Right lobe of liver (tissue), 6 donors: Measurements from ENCODE around the gene DST. TPM values are rescaled to one million over a fixed set of nuclear protein-coding genes. Genes with fewer than 3 reads are reported as not detected.
A peak's percentile ranks its signal among the peaks of the same experiment; 100 is the strongest.
"Not testable (repeated sequence)": the region's sequence is repeated elsewhere in the genome, so short reads cannot be mapped to it uniquely, and the experiment has no call there.

Source experiments
- ATAC-seq, 4 donors: fragments of 200-7000 bp; cut with Tn5 transposase; one replicate each; pipeline ENCODE4 v1.9.1; 2020; ENCODE audit warnings: mild to moderate bottlenecking in 4 of 4, moderate library complexity in 4 of 4
- DNase-seq, 3 donors: peaks; one replicate each; pipeline ENCODE4 v3.0.0-alpha.2; 2020
- H3K27ac ChIP-seq, 3 donors: fragments of 200-600 bp; one replicate each; pipeline ENCODE4 v1.8.0; 2022
- H3K27me3 ChIP-seq, 2 donors: fragments of 200-600 bp; one replicate each; pipeline ENCODE4 v1.8.0; 2022
- H3K36me3 ChIP-seq, 4 donors: fragments of 200-600 bp; sonication (generic) in 1 of 4; one replicate each; pipeline versions ENCODE4 v1.5.1 to v1.8.0; 2017 to 2022; ENCODE audit warnings: control low read depth in 1 of 4
- H3K4me1 ChIP-seq, 4 donors: fragments of 200-600 bp; sonication (generic) in 1 of 4; one replicate each; pipeline versions ENCODE4 v1.5.1 to v1.8.0; 2017 to 2022; ENCODE audit warnings: control low read depth in 1 of 4
- H3K4me3 ChIP-seq, 3 donors: fragments of 200-600 bp; one replicate each; pipeline ENCODE4 v1.8.0; 2022
- H3K9me3 ChIP-seq, 4 donors: fragments of 200-600 bp; sonication (generic) in 1 of 4; one replicate each; pipeline versions ENCODE4 v1.5.1 to v1.8.0; 2017 to 2022; ENCODE audit warnings: control low read depth in 1 of 4
- CTCF ChIP-seq, 4 donors: fragments of 200-600 bp in 3 of 4; fragments of 450-650 bp in 1 of 4; IDR thresholded peaks; one replicate each; pipeline versions ENCODE4 v1.5.1 to v1.8.0; 2016 to 2022; ENCODE audit warnings: antibody characterized with exemption in 4 of 4, mild to moderate bottlenecking in 2 of 4
- POLR2A ChIP-seq: fragments of 450-650 bp; IDR thresholded peaks from one replicate; pipeline ENCODE4 v1.6.1; 2017; ENCODE audit warnings: antibody characterized with exemption, mild to moderate bottlenecking
- WGBS: methylation state at CpG from one replicate; pipeline ENCODE4 v1.1.6; 2018; ENCODE audit warnings: low coverage, low lambda C conversion rate; ENCODE audit not compliant: insufficient coverage; ENCODE audit errors: missing lambda C conversion rate; 5-methylcytosine and 5-hydroxymethylcytosine counted together
- intact Hi-C, 2 donors: fragments of 100-400 bp; cut with DNase I; formaldehyde crosslinking; loops; one replicate each; pipeline versions ENCODE4 v1.11.2 to v1.14.1; 2022
- total RNA-seq, 6 experiments: library from RNA; depleted of rRNA in 2 of 6; stranded (reverse); fragments of >200 nt in 2 of 6; fragmentation: NEBNext Ultra II Directional in 3 of 6; extraction: Animal tissue kit (Norgen Biotek cat#: 25700) in 3 of 6; gene quantifications; one replicate each; pipeline versions ENCODE4 v1.1.0 to v1.2.4, GENCODE V29; 2016 to 2023
- donor health status: DM: no; HTN: yes; CAD: no.
- donor health status: DM: no; HTN: no; CAD: no.
- donor health status: DM: no; HTN: no; CAD: no.
- donor health status: DM: no; HTN: yes; CAD: no.
- donor health status: DM: no; HTN: yes; CAD: no.

DST gene
- total RNA-seq, 6 experiments from 2014 or later, result 92.1 to 207 (median 156) TPM

GRCh38 chr6:56663344-56663743 lies 20.7 kb upstream of the DST start:
- peak in 1 of 4 donors; percentile 27 for ATAC-seq
- TF ChIP-seq POLR2A (no peak), CTCF (IDR thresholded peaks at IDR 0.05) (no peak)
- 68% methylated on average over 3 of the region's 3 CpGs for WGBS
- intact Hi-C loops, result no loop called here
- H3K27ac ChIP-seq, result no peak overlapping the region
- H3K27me3 ChIP-seq, result no peaks in the 10 kb centered on the region
- no peak for DNase-seq
- H3K4me3 ChIP-seq, result no peak overlapping the region
- H3K36me3 ChIP-seq, result no peaks in the 10 kb centered on the region
- peaks cover 0 to 21% (median 6%) of the 10 kb centered on the region in 4 donors for H3K4me1 ChIP-seq
- no peaks in the 10 kb centered on the region for H3K9me3 ChIP-seq

GRCh38 chr6:56661338-56661737 lies 18.6 kb upstream of the DST start:
- H3K9me3 ChIP-seq, H3K36me3 ChIP-seq, DNase-seq, H3K27ac ChIP-seq, H3K4me3 ChIP-seq, intact Hi-C loops, H3K27me3 ChIP-seq: not testable (repeated sequence)
- ATAC-seq, result peak in 2 of 4 donors; percentile 19 to 40
- peaks cover 0 to 13% (median 6%) of the 10 kb centered on the region in 4 donors for H3K4me1 ChIP-seq
- 82% methylated on average over 3 of the region's 3 CpGs for WGBS

GRCh38 chr6:56660381-56660730 lies 17.7 kb upstream of the DST start:
- Histone ChIP-seq H3K27ac (no peak overlapping the region), H3K4me1 (peaks cover 0 to 17% (median 6%) of the 10 kb centered on the region in 4 donors), H3K36me3 (no peaks in the 10 kb centered on the region), H3K4me3 (no peak overlapping the region), H3K9me3 (no peaks in the 10 kb centered on the region), H3K27me3 (no peaks in the 10 kb centered on the region)
- DNase-seq (no peak), ATAC-seq (no peak)
- WGBS, result 83% methylated on average over 3 of the region's 3 CpGs
- intact Hi-C loops, result no loop called here
- no peak for TF ChIP-seq CTCF (IDR thresholded peaks at IDR 0.05)

- DNase-seq, result no peak
- Histone ChIP-seq H3K27me3 (no peaks in the 10 kb centered on the region), H3K27ac (no peak overlapping the region), H3K36me3 (no peaks in the 10 kb centered on the region), H3K4me1 (peaks cover 0 to 17% (median 6%) of the 10 kb centered on the region in 4 donors), H3K9me3 (no peaks in the 10 kb centered on the region), H3K4me3 (no peak overlapping the region)
- WGBS, result 74% methylated on average over 2 of the region's 2 CpGs
- intact Hi-C loops, result no loop called here
- peak; percentile 22 to 57 (median 42) for ATAC-seq
- TF ChIP-seq POLR2A, result no peak
- TF ChIP-seq CTCF (IDR thresholded peaks at IDR 0.05), result no peak
These were observed 17.2 kb upstream of the DST start for GRCh38 chr6:56659721-56660380.

- WGBS, result 66% methylated on average over 5 of the region's 5 CpGs
- intact Hi-C loops, result no loop called here
- no peak for TF ChIP-seq POLR2A
- no peak for TF ChIP-seq CTCF (IDR thresholded peaks at IDR 0.05)
- Histone ChIP-seq H3K9me3 (no peaks in the 10 kb centered on the region), H3K4me1 (peaks cover 0 to 10% (median 0%) of the 10 kb centered on the region in 4 donors), H3K36me3 (no peaks in the 10 kb centered on the region), H3K4me3 (no peak overlapping the region), H3K27ac (no peak overlapping the region), H3K27me3 (no peaks in the 10 kb centered on the region)
- DNase-seq (no peak), ATAC-seq (no peak)
These were observed 15.6 kb upstream of the DST start for GRCh38 chr6:56658326-56658725.
